ENCODE data around the gene MRFAP1. TPM values are rescaled to one million over a fixed set of nuclear protein-coding genes. Genes with fewer than 3 reads are reported as not detected.

Gene MRFAP1
- total and polyA plus RNA-seq, 4 experiments from 2014 or later, result 149 to 169 (median 157) TPM

DNA sequence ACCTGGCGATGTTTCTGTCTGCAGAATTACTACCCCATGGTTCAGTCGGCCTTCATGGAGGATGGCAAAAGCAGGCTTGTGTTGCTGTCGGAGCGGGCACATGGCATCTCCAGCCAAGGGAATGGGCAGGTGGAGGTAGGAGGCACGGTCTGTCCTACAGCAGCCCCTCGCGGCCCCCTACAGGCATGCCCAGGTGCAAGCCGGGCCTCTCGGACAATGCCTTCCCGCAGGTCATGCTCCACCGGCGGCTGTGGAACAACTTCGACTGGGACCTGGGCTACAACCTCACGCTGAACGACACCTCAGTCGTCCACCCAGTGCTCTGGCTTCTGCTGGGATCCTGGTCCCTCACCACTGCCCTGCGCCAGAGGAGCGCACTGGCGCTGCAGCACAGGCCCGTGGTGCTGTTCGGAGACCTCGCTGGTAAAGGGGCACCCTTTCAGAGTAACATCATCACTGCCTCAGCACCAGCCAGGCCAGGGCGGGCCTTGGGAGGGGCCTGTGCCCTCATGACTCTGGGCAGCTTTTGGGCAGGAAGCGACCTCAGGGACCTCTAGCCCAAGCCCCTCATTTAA, 29.5 kb upstream of the MRFAP1 start:
- Histone ChIP-seq H3K27me3 (ENCODE audit: insufficient read depth, low read length) (no peaks in the 10 kb centered on the region), H3K36me3 (ENCODE audit: insufficient read depth, low read length) (peaks cover 59% of the 10 kb centered on the region), H3K4me1 (ENCODE audit: insufficient read depth, low read length) (no peaks in the 10 kb centered on the region), H3K9me3 (ENCODE audit: control insufficient read depth in 1 of 2, low read length in 2 of 2) (no peaks in the 10 kb centered on the region), H3K4me3 (ENCODE audit: low read length in 2 of 2) (no peak overlapping the region), H3K27ac (ENCODE audit: low read depth, low read length) (no peak overlapping the region)
- H3K27me3 Mint-ChIP-seq, result no peaks in the 10 kb centered on the region
- no peak overlapping the region for H3K4me3 Mint-ChIP-seq
- DNase-seq, result no peak
- intact Hi-C loops (cut with micrococcal nuclease), result no loop called here
- H3K36me3 Mint-ChIP-seq, result peaks cover 54 to 76% of the 10 kb centered on the region in 2 donors
- no peaks in the 10 kb centered on the region for H3K9me3 Mint-ChIP-seq
- ChIA-PET POLR2A (ENCODE audit: partially characterized antibody) (no interaction called here), CTCF (ENCODE audit: partially characterized antibody) (no interaction called here)
- H3K4me1 Mint-ChIP-seq, result peaks cover 0 to 7% (median 0%) of the 10 kb centered on the region in 4 donors
- peak overlapping the region in 1 of 7 donors; percentile 42 for H3K27ac Mint-ChIP-seq

- H3K27me3 Mint-ChIP-seq, result no peaks in the 10 kb centered on the region
- no peak overlapping the region for H3K4me3 ChIP-seq (ENCODE audit: low read length in 2 of 2)
- DNase-seq, result no peak
- no peak overlapping the region for H3K27ac ChIP-seq (ENCODE audit: low read depth, low read length)
- CTCF ChIA-PET (ENCODE audit: partially characterized antibody), result no interaction called here
- H3K36me3 ChIP-seq (ENCODE audit: insufficient read depth, low read length), result peaks cover 63% of the 10 kb centered on the region
- POLR2A ChIA-PET (ENCODE audit: partially characterized antibody), result interaction anchor here (1.0 kb wide), 1 partner anchor 28 kb away, joined by 3 read pairs; no protein-coding TSS in a partner anchor
- no peaks in the 10 kb centered on the region for H3K9me3 Mint-ChIP-seq
- H3K4me3 Mint-ChIP-seq, result no peak overlapping the region
- peaks cover 0 to 3% (median 0%) of the 10 kb centered on the region in 4 donors for H3K4me1 Mint-ChIP-seq
- intact Hi-C loops (cut with micrococcal nuclease), result no loop called here
- no peaks in the 10 kb centered on the region for H3K27me3 ChIP-seq (ENCODE audit: insufficient read depth, low read length)
- H3K4me1 ChIP-seq (ENCODE audit: insufficient read depth, low read length), result no peaks in the 10 kb centered on the region
- H3K27ac Mint-ChIP-seq, result peak overlapping the region in 2 of 7 donors; percentile 36 to 72
- H3K36me3 Mint-ChIP-seq, result peaks cover 53 to 77% of the 10 kb centered on the region in 2 donors
- no peaks in the 10 kb centered on the region for H3K9me3 ChIP-seq (ENCODE audit: control insufficient read depth in 1 of 2, low read length in 2 of 2)
These were observed 27.4 kb upstream of the MRFAP1 start for GRCh38 chr4:6612961-6613675.

DNA sequence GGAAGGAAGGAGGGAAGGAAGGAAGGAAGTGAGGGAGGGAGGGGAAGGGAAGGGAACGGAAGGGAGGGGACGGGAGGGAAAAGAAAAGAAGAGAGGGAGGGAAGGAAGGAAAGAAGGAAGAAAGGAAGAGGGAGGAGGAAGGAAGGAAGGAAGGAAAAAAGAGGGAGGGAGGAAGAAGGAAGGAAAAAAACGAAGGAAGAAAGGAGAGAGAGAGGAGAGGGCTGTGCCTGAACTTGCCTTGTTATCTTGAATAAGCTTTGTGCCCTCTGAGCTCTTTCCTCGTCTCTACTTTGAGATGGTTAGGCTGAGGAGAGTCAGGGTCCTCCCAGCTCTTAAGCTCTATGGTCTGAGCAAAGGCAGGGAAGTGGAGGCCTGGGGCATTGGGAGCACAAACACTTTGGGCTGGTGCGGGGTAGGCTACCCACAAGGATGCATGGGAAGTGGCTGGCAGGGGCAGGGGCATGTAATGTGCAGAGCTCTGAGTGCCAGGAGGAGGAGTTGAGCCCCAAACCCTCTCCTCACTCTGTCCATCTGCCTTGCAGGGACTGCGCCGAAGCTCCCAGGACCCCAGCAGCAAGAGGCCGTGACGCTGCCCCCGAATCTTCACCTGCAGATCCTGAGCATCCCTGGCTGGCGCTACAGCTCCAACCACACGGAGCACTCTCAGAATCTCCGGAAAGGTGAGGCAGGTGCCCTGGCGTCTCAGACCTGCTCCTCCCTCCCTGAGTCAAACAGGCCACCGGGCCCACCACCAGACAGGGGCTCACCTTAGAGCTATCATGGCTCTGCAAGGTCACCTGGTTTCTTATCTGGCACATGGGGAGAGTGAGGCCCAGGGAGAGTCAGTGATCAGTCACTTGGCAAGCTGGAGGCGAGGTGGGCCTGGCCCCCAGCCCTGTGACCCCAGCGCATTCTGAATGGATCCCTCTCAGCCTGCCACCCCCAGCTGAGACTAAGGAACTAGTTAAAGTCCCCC, 26.5 kb upstream of the MRFAP1 start:
- peaks cover 62% of the 10 kb centered on the region for H3K36me3 ChIP-seq (ENCODE audit: insufficient read depth, low read length)

DNA sequence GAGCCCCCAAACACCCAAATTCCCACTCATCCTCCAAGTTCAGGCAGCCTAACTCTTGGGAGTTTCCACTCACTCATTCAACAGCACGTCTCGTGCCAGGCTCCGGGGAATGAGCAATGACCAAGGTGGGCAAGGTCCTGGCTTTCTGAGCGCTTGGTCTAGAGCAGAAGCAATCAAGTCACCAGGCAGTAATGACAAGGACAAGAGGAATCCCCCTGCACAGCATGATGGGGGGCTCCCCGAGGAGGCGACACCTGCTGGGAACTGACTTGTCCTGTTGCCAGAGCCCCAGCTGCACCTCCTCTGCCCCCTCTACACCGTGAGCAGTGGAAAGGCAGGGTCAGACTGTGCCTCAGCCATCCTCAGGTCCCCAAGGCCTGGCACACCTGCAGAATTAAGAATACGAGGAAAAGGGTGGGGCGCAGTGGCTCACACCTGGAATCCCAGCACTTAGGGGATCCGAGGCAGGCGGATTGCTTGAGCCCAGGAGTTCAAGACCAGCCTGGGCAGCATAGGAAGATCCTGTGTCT, 25.7 kb upstream of the MRFAP1 start:
- ChIA-PET POLR2A (ENCODE audit: partially characterized antibody) (no interaction called here), CTCF (ENCODE audit: partially characterized antibody) (interaction anchor here (1.1 to 2.1 kb wide), 2 partner anchors 258 to 487 kb away, joined by 3 to 5 read pairs; no protein-coding TSS in a partner anchor)
- Mint-ChIP-seq H3K27me3 (no peaks in the 10 kb centered on the region), H3K27ac (peak overlapping the region in 1 of 7 donors; percentile 53), H3K36me3 (peaks cover 54 to 73% of the 10 kb centered on the region in 2 donors), H3K4me3 (no peak overlapping the region), H3K9me3 (no peaks in the 10 kb centered on the region), H3K4me1 (peaks cover 0 to 3% (median 0%) of the 10 kb centered on the region in 4 donors)
- intact Hi-C loops (cut with micrococcal nuclease), result no loop called here
- Histone ChIP-seq H3K27ac (ENCODE audit: low read depth, low read length) (no peak overlapping the region), H3K4me3 (ENCODE audit: low read length in 2 of 2) (no peak overlapping the region), H3K27me3 (ENCODE audit: insufficient read depth, low read length) (no peaks in the 10 kb centered on the region), H3K9me3 (ENCODE audit: control insufficient read depth in 1 of 2, low read length in 2 of 2) (no peaks in the 10 kb centered on the region), H3K36me3 (ENCODE audit: insufficient read depth, low read length) (peaks cover 66% of the 10 kb centered on the region), H3K4me1 (ENCODE audit: insufficient read depth, low read length) (no peaks in the 10 kb centered on the region)
- no peak for DNase-seq

More for the DNA sequence above, 26.5 kb upstream of the MRFAP1 start:
- Histone ChIP-seq H3K27me3 (ENCODE audit: insufficient read depth, low read length) (no peaks in the 10 kb centered on the region), H3K9me3 (ENCODE audit: control insufficient read depth in 1 of 2, low read length in 2 of 2) (no peaks in the 10 kb centered on the region), H3K27ac (ENCODE audit: low read depth, low read length) (no peak overlapping the region), H3K4me3 (ENCODE audit: low read length in 2 of 2) (no peak overlapping the region), H3K4me1 (ENCODE audit: insufficient read depth, low read length) (no peaks in the 10 kb centered on the region)
- H3K36me3 Mint-ChIP-seq, result peaks cover 54 to 78% of the 10 kb centered on the region in 2 donors
- no peaks in the 10 kb centered on the region for H3K27me3 Mint-ChIP-seq
- no peak overlapping the region for H3K27ac Mint-ChIP-seq
- peaks cover 0 to 3% (median 0%) of the 10 kb centered on the region in 4 donors for H3K4me1 Mint-ChIP-seq
- H3K4me3 Mint-ChIP-seq, result no peak overlapping the region
- intact Hi-C loops (cut with micrococcal nuclease), result no loop called here
- ChIA-PET CTCF (ENCODE audit: partially characterized antibody) (interaction anchor here (2.1 kb wide), 1 partner anchor 259 kb away, joined by 5 read pairs; no protein-coding TSS in a partner anchor), POLR2A (ENCODE audit: partially characterized antibody) (no interaction called here)
- DNase-seq, result no peak
- H3K9me3 Mint-ChIP-seq, result no peaks in the 10 kb centered on the region

- Mint-ChIP-seq H3K27me3 (no peaks in the 10 kb centered on the region), H3K4me1 (peaks cover 0 to 3% (median 0%) of the 10 kb centered on the region in 4 donors), H3K4me3 (no peak overlapping the region), H3K36me3 (peaks cover 55 to 76% of the 10 kb centered on the region in 2 donors), H3K27ac (peak overlapping the region in 1 of 7 donors; percentile 9), H3K9me3 (peaks cover 0 to 3% (median 0%) of the 10 kb centered on the region in 8 donors)
- H3K4me1 ChIP-seq (ENCODE audit: insufficient read depth, low read length), result no peaks in the 10 kb centered on the region
- no peaks in the 10 kb centered on the region for H3K9me3 ChIP-seq (ENCODE audit: control insufficient read depth in 1 of 2, low read length in 2 of 2)
- no peak overlapping the region for H3K27ac ChIP-seq (ENCODE audit: low read depth, low read length)
- no peak for DNase-seq
- H3K36me3 ChIP-seq (ENCODE audit: insufficient read depth, low read length), result peaks cover 59% of the 10 kb centered on the region
- intact Hi-C loops (cut with micrococcal nuclease), result no loop called here
- CTCF ChIA-PET (ENCODE audit: partially characterized antibody), result interaction anchor here (2.1 kb wide), 1 partner anchor 257 kb away, joined by 5 read pairs; no protein-coding TSS in a partner anchor
- no peak overlapping the region for H3K4me3 ChIP-seq (ENCODE audit: low read length in 2 of 2)
- no peaks in the 10 kb centered on the region for H3K27me3 ChIP-seq (ENCODE audit: insufficient read depth, low read length)
- POLR2A ChIA-PET (ENCODE audit: partially characterized antibody), result no interaction called here
These were observed 24.1 kb upstream of the MRFAP1 start for GRCh38 chr4:6616087-6616995.

DNA sequence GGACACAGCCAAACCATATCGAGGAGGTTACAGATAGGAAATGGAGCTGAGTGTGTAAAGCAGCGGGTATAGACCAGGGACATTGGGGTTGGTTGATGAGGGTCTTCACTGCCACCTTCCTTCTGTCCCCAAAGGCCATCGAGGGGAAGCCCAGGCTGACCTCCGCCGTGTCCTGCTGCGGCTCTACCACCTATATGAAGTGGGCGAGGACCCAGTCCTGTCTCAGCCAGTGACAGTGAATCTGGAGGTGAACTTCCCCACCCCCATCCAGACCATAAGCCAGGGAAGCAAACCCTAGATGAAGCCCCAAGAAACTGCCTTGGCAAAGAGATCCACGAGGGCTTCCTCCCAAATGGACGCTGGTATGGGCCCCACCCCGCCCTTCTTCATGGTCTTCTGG, 23.2 kb upstream of the MRFAP1 start:
- H3K36me3 ChIP-seq (ENCODE audit: insufficient read depth, low read length), result peaks cover 50% of the 10 kb centered on the region
- ChIA-PET POLR2A (ENCODE audit: partially characterized antibody) (no interaction called here), CTCF (ENCODE audit: partially characterized antibody) (no interaction called here)
- no peak overlapping the region for H3K27ac ChIP-seq (ENCODE audit: low read depth, low read length)
- peaks cover 0 to 3% (median under 1%) of the 10 kb centered on the region in 4 donors for H3K4me1 Mint-ChIP-seq
- H3K36me3 Mint-ChIP-seq, result peaks cover 55 to 70% of the 10 kb centered on the region in 2 donors
- peaks cover 0 to 3% (median 0%) of the 10 kb centered on the region in 8 donors for H3K9me3 Mint-ChIP-seq
- intact Hi-C loops (cut with micrococcal nuclease), result no loop called here
- DNase-seq, result no peak
- H3K27me3 ChIP-seq (ENCODE audit: insufficient read depth, low read length), result no peaks in the 10 kb centered on the region
- no peak overlapping the region for H3K27ac Mint-ChIP-seq
- no peak overlapping the region for H3K4me3 Mint-ChIP-seq
- H3K9me3 ChIP-seq (ENCODE audit: control insufficient read depth in 1 of 2, low read length in 2 of 2), result no peaks in the 10 kb centered on the region
- H3K4me3 ChIP-seq (ENCODE audit: low read length in 2 of 2), result no peak overlapping the region
- H3K4me1 ChIP-seq (ENCODE audit: insufficient read depth, low read length), result no peaks in the 10 kb centered on the region
- H3K27me3 Mint-ChIP-seq, result no peaks in the 10 kb centered on the region
